LNCaP clone FGC (cell line): ENCODE measurements around the gene UCKL1.
"Not testable (repeated sequence)": the region's sequence is repeated elsewhere in the genome, so short reads cannot be mapped to it uniquely, and the experiment has no call there.

Experiments used
- DNase-seq: peaks from one replicate; pipeline ENCODE4 v3.0.0-alpha.2; 2011; ENCODE audit warnings: low read depth
- H3K4me3 ChIP-seq: 2 replicates; pipeline ENCODE4 v1.5.1; 2011; ENCODE audit warnings: mild to moderate bottlenecking, low read depth, low read length, control low read depth
- TF ChIP-seq, protein P1 (sequence below): IDR thresholded peaks from 2 replicates; pipeline ENCODE4 v1.5.1; 2012; ENCODE audit warnings: mild to moderate bottlenecking; ENCODE audit not compliant: control insufficient read depth, insufficient read depth; ENCODE audit errors: extremely low read depth

UCKL1 gene

DNA sequence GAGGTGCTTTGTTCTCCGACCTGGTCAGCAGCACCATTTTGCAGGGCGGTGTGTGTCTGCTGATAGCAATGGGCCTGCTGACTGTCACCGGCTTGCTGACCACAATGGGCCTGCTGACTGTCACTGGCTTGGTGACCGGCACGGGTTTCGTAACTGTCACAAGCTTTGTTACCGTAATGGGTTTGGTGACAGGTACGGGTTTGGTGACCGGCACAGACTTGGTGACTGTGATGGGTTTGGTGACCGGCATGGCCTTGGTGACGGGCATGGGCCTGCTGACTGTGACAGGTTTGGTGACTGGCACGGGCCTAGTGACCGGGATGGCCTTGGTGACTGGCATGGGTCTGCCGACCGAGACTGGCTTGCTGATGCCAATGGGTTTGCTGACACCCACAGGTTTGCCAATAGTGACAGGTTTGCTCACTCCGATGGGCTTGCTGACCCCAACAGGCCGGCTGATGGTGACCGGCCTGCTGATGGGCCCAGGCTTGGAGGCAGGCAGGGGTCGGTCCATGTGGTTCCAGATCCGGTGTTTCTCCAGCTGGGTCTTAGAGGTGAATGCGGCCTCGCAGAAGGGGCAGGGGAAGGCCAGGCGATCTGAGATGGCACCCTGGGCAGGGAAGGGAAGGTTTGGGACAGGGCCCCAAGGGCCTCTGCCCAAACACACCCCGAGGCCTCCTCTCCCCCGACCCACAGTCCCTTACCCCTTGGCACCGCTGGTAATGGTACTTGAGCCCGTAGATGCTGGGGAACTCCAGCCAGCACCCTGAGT lies 10.1 kb upstream of the UCKL1 start:
- TF ChIP-seq, protein P1, sequence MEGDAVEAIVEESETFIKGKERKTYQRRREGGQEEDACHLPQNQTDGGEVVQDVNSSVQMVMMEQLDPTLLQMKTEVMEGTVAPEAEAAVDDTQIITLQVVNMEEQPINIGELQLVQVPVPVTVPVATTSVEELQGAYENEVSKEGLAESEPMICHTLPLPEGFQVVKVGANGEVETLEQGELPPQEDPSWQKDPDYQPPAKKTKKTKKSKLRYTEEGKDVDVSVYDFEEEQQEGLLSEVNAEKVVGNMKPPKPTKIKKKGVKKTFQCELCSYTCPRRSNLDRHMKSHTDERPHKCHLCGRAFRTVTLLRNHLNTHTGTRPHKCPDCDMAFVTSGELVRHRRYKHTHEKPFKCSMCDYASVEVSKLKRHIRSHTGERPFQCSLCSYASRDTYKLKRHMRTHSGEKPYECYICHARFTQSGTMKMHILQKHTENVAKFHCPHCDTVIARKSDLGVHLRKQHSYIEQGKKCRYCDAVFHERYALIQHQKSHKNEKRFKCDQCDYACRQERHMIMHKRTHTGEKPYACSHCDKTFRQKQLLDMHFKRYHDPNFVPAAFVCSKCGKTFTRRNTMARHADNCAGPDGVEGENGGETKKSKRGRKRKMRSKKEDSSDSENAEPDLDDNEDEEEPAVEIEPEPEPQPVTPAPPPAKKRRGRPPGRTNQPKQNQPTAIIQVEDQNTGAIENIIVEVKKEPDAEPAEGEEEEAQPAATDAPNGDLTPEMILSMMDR = no peak
- DNase-seq = no peak
- H3K4me3 ChIP-seq = no peak overlapping the region

DNA sequence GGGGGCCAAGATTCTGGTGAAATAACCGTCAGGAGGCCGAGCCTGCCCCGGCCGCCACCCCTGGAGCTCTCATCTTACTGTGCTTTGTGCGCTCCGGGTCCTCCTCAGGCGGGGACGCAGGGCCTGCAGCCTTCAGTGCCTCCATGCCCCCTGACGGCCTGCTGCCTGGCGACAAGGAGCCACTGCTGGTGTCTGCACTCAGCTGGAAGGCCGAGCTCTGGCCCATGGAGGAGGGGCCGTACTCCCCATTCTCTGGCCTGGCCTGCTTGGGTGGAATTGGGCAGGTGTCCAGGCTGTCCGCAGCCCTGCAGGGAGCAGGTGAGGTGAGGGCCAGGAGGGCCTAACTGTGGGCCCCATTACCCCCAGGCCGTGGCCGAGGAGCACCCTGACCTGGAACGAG lies 8.2 kb upstream of the UCKL1 start:
- H3K4me3 ChIP-seq = no peak overlapping the region
- TF ChIP-seq, protein P1 = no peak
- no peak for DNase-seq

DNA sequence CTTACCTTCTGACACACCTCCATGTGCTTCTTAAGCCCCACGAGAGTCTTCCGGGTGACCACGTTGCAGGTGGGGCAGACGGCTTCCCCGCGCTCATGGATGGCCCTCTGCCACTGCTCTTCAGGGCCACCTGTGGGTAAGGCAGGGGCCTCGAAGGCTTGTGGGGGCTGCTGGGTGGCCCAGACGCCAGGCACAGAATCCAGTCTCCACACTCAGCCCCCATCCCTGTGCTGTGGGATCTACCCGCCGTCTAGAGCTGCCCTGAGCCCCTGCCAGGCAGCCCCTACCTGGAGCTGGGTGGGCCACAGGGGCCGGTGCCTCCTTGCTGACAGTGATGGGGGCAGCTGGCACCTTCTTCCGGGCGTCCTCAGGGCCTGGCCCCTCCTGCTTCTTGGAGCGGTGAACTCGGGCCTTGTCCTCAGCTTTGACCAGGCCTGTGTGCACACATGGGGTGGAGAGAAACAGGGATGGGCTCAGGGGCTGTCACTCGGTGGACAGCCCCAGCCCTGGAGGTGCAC lies 7.6 kb upstream of the UCKL1 start:
- H3K4me3 ChIP-seq = no peak overlapping the region
- TF ChIP-seq, protein P1 = no peak
- no peak for DNase-seq

DNA sequence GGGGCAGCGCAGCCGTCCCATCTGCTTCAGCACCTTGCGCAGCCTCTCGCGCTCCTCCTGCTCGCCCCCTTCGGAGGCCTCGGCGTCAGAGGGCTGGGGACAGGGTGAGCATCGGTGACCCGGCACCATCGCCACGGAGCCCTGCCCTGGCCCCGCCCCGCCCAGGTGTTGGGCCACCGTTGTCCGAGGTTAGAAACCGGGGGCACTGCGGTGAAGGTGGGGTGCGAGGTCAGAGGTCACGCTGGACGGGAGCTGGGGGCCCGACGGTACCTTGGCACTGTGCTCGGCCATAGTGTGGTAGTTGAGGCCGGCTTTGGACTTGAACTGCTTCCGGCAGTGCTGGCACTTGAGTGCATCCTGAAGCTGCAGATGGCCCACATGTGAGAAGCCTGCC lies 7.1 kb upstream of the UCKL1 start:
- H3K4me3 ChIP-seq = no peak overlapping the region
- TF ChIP-seq, protein P1 = no peak
- no peak for DNase-seq

DNA sequence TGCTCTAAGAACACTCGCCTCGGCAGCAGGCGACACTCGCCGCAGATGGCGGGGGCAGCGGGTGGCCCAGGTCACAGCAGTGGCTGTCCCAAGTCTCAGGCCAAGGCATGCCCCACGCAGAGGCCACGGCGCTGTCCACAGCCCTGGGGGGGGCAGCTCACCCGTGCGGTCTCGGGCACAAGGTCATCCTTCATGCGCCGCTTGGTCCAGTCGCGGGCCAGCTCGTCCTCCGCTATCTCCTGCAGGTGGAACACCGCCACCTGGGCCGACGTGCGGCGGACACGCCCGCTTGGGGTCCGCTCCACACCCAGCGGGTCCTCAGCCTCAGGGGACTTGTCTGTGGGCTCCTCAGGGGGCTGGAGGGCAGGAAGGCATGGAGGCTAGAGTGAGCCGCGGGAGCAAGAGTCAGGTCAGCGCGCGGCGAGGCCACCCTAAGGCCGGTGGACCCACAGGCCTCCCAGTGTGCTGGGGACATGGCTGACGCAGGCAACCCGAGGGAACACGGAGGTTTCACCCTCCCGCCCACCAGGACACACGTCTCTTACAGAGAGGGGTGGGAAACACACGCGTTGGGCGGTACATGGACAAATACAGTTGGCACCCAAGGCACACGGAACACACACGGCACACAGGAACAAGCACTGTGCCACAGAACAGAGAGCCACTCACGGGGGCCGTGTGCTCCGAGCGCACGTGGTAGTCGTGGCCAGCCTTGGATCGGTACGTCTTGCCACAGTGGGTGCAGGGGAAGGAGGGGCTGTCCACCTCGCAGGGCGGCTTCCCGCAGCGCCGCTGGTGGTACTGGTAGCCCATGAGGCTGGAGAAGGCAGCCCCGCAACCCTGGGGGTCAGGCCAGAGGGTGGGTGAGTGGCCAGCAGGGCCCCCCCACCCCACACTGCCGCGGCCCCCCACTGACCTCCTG lies 6.5 kb upstream of the UCKL1 start:
- TF ChIP-seq, protein P1 = no peak
- H3K4me3 ChIP-seq = no peak overlapping the region
- no peak for DNase-seq

DNA sequence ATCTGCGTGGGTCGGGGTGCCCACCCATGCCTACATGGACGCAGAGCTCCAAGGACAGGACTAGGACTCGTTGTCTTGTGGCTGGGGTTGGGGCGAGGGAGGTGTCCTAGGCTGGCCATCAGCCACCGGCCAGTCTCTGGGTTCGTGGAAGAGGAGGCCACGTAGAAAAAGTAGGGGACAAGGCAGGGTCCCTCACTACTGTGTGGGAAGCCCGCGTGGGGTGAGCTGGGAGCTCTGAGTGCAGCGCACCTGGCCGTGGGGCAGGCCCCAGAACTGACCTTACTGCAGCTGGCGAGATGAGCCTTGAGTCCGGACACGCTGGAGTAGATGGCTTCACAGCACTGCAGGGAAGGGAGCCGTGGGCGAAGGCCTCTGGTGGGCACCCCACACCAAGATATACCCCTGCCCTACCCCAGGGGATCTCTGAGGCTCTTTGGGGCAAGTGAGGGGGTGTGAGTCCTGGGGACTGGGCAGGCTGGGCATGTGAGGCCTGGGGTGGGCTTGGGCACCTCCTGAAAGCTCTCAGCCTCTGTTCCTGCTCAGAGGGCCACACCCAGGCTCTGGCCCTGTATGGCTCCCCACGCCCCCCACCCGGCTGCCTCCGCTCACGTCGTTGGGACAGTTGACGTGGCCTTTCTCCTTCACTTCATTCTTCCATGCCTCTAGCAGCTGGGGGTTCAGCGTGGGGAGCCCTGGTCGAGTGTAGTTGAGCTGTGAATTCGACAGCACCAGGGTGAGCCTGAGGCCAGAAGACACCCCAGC lies 5.6 kb upstream of the UCKL1 start:
- TF ChIP-seq, protein P1 = no peak
- H3K4me3 ChIP-seq = no peak overlapping the region
- DNase-seq = no peak

DNA sequence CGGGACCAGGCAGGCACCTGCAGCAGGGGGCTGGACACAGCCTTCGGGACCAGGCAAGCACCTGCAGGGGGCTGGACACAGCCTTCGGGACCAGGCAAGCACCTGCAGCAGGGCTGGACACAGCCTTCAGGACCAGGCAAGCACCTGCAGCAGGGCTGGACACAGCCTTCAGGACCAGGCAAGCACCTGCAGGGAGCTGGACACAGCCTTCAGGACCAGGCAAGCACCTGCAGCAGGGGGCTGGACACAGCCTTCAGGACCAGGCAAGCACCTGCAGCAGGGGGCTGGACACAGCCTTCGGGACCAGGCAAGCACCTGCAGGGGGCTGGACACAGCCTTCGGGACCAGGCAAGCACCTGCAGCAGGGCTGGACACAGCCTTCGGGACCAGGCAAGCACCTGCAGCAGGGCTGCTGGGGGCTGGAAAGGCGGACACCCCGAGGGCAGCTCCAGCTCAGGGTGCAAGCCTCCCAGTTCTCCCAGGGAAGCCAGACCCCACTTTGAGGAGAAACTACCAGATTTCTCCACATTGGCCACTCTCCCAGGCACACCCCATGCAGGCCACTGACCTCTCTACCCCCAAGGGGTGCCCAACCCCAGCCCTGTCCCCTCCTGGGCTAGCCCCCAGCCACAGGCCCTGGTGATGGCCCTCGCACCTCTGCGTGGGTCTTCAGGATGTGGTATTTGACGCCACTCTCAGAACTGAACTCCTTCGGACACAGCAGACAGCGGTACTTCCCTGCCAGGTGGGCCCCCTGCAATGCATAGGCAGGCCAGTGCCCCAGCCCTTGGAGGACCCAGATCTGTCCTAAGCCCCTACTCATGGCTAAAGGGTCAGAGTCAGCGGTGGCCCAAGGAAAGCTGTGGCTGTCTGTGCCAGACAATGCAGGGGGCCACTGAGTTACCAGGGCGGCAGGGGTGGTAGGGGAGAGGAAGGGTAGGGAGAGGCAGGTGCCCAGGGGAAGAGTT lies 4.7 kb upstream of the UCKL1 start:
- not testable (repeated sequence) for H3K4me3 ChIP-seq, DNase-seq
